ENCODE data around the gene HNRNPUL2. TPM values are rescaled to one million over a fixed set of nuclear protein-coding genes. Genes with fewer than 3 reads are reported as not detected.
"Not testable (repeated sequence)": the region's sequence is repeated elsewhere in the genome, so short reads cannot be mapped to it uniquely, and the experiment has no call there.

The HNRNPUL2 gene
- 2.8 TPM for polyA plus RNA-seq

DNA sequence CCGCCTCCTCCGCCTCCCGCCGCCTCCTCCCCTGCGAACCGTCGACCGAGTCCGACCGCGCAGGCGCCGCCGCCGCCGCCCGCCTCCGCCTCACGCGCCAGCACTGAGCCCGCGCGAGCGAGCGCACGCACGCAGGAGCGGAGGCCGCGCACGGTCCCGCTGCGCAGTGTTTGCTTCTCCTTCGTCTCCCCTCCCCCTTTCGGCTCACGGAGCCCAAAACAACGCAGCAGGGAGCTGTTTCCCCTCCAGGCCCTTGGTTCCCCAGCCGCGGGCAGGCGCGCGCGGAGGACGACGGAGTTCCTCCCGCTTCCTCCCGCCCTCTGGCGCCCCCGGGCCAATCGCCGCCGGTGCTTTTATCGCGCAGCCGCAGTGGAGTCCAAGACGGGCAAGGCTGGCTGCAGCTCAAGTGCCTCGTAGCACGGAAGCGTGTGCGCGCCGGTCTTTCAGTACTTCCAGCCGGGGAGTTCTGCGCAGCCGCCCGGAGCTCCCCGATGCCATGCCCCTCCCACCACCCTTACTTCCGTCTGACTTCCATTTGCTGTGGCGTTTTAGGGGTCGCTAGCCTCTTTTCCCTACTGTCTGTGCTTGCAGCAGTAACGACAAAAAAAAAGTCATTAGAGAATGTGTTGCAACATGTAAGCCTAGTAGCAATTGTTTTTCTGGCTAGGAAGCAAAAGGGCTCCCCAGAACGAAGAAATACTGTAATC is at the start of gene HNRNPUL2:
Gene HNRNPUL2 (minus strand): TSS at position 293 of the 707 bp plus-strand sequence. CDS start 301 bp downstream, outside the sequence.
- peaks cover 5% of the 10 kb centered on the region for H3K36me3 Mint-ChIP-seq
- peak within 1 kb of the TSS; percentile 97 to 100 (median 100) for H3K4me3 Mint-ChIP-seq
- H3K27me3 Mint-ChIP-seq: no peaks in the 10 kb centered on the region
- peak within 1 kb of the TSS; percentile 99 for H3K27ac Mint-ChIP-seq
- H3K9me3 Mint-ChIP-seq: no peaks in the 10 kb centered on the region
- H3K4me1 Mint-ChIP-seq: peaks cover 25 to 33% (median 30%) of the 10 kb centered on the region in 3 donors

- peaks cover 3% of the 10 kb centered on the region for H3K36me3 Mint-ChIP-seq
- H3K9me3 Mint-ChIP-seq: no peaks in the 10 kb centered on the region
- H3K4me1 Mint-ChIP-seq: peaks cover 6 to 9% (median 8%) of the 10 kb centered on the region in 3 donors
- H3K27me3 Mint-ChIP-seq: no peaks in the 10 kb centered on the region
- no peak overlapping the region for H3K4me3 Mint-ChIP-seq
- peak overlapping the region in 1 of 3 donors; percentile 46 for H3K27ac Mint-ChIP-seq
Observed at GRCh38 chr11:62775646-62776045, 48.4 kb upstream of the HNRNPUL2 start.

- Mint-ChIP-seq H3K4me1 (peaks cover 13 to 21% (median 15%) of the 10 kb centered on the region in 3 donors), H3K9me3 (no peaks in the 10 kb centered on the region), H3K27ac (peak overlapping the region in 1 of 3 donors; percentile 70), H3K36me3 (peaks cover 3% of the 10 kb centered on the region), H3K4me3 (peak overlapping the region in 1 of 4 donors; percentile 53), H3K27me3 (no peaks in the 10 kb centered on the region)
Observed at GRCh38 chr11:62774407-62774806, 47.1 kb upstream of the HNRNPUL2 start.

GRCh38 chr11:62771144-62772021 is 44.1 kb upstream of the HNRNPUL2 start, which contains the start of gene TAF6L:
Gene TAF6L, plus strand, starts transcription at chr11:62771396. Its CDS starts 4,388 bp downstream, at chr11:62775784.
- Mint-ChIP-seq H3K9me3 (no peaks in the 10 kb centered on the region), H3K36me3 (peaks cover 3% of the 10 kb centered on the region), H3K27ac (peak within 1 kb of the TSS; percentile 96), H3K27me3 (no peaks in the 10 kb centered on the region), H3K4me1 (peaks cover 14 to 22% (median 16%) of the 10 kb centered on the region in 3 donors), H3K4me3 (peak within 1 kb of the TSS; percentile 90 to 99 (median 98))

GRCh38 chr11:62770778-62771143 is 43.5 kb upstream of the HNRNPUL2 start:
- peak overlapping the region; percentile 96 for H3K27ac Mint-ChIP-seq
- H3K36me3 Mint-ChIP-seq: peaks cover 1% of the 10 kb centered on the region
- no peaks in the 10 kb centered on the region for H3K27me3 Mint-ChIP-seq
- H3K4me1 Mint-ChIP-seq: peaks cover 14 to 22% (median 16%) of the 10 kb centered on the region in 3 donors
- H3K9me3 Mint-ChIP-seq: no peaks in the 10 kb centered on the region
- peak overlapping the region; percentile 90 to 99 (median 98) for H3K4me3 Mint-ChIP-seq

GRCh38 chr11:62760867-62761227 is 33.6 kb upstream of the HNRNPUL2 start:
- H3K27me3 Mint-ChIP-seq, H3K9me3 Mint-ChIP-seq, H3K36me3 Mint-ChIP-seq: not testable (repeated sequence)
- H3K27ac Mint-ChIP-seq: peak overlapping the region in 2 of 3 donors; percentile 81 to 96
- H3K4me3 Mint-ChIP-seq: peak overlapping the region; percentile 89 to 100 (median 97)
- peaks cover 8 to 12% (median 9%) of the 10 kb centered on the region in 3 donors for H3K4me1 Mint-ChIP-seq

GRCh38 chr11:62757846-62758788 is 30.9 kb upstream of the HNRNPUL2 start:
- H3K27me3 Mint-ChIP-seq: no peaks in the 10 kb centered on the region
- H3K27ac Mint-ChIP-seq: no peak overlapping the region
- H3K36me3 Mint-ChIP-seq: peaks cover 2% of the 10 kb centered on the region
- H3K4me1 Mint-ChIP-seq: peaks cover 9 to 18% (median 17%) of the 10 kb centered on the region in 3 donors
- H3K9me3 Mint-ChIP-seq: no peaks in the 10 kb centered on the region
- H3K4me3 Mint-ChIP-seq: peak overlapping the region in 1 of 4 donors; percentile 44

GRCh38 chr11:62755086-62755615 is 27.9 kb upstream of the HNRNPUL2 start:
- Mint-ChIP-seq H3K27ac (peak overlapping the region in 2 of 3 donors; percentile 33 to 52), H3K27me3 (no peaks in the 10 kb centered on the region), H3K4me3 (peak overlapping the region; percentile 63 to 100 (median 74)), H3K4me1 (peaks cover 0 to 17% (median 9%) of the 10 kb centered on the region in 3 donors), H3K9me3 (no peaks in the 10 kb centered on the region), H3K36me3 (no peaks in the 10 kb centered on the region)

DNA sequence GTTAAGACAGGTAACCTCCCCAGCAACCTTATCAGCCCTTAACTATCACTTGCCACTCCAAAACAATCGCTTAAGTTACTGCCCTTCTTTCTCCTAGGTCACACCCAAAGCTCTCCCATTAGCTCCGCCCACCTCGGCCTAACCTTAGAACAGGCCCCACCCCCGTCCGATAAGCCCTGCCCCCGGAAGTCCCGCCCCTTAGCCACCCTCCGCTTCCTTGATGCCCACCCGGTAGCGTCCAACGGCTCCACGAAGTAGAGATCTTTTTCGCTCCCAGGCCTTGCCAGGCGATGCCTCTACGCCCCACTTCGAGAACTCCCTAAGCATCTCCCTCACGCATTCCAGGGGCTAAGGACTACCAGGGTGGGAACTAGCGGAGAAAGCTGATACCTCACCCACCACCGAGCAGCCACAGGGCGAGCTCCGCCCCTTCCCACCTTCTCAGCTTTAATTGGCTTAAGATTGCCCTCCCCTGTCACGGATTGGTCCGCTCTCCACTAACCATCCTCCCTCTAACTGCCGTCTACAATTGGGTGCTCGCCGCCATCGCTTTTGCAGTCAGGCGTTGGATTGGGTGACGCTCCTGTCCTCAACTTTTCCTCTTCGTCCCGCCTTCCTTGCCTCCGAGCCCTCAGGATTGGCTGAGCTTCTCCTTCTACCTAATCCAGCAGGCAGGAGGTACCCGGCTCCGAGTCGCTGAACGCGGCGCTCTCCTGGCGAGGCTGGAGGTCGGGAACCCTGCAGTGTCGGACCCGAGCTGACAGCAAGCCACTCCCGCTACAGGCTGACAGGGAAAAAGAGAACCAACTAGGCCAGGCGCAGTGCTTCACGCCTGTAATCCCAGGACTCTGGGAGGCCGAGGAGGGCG is 26.7 kb upstream of the HNRNPUL2 start, which contains the start of gene ZBTB3:
Gene ZBTB3 (minus strand): TSS at position 425 of the 868 bp plus-strand sequence. CDS start 496 bp downstream, outside the sequence.
- H3K4me3 Mint-ChIP-seq: peak within 1 kb of the TSS; percentile 84 to 100 (median 100)
- peak within 1 kb of the TSS; percentile 82 to 99 (median 98) for H3K27ac Mint-ChIP-seq
- H3K27me3 Mint-ChIP-seq: no peaks in the 10 kb centered on the region
- H3K4me1 Mint-ChIP-seq: peaks cover 4 to 21% (median 9%) of the 10 kb centered on the region in 3 donors
- H3K9me3 Mint-ChIP-seq: no peaks in the 10 kb centered on the region
- no peaks in the 10 kb centered on the region for H3K36me3 Mint-ChIP-seq

DNA sequence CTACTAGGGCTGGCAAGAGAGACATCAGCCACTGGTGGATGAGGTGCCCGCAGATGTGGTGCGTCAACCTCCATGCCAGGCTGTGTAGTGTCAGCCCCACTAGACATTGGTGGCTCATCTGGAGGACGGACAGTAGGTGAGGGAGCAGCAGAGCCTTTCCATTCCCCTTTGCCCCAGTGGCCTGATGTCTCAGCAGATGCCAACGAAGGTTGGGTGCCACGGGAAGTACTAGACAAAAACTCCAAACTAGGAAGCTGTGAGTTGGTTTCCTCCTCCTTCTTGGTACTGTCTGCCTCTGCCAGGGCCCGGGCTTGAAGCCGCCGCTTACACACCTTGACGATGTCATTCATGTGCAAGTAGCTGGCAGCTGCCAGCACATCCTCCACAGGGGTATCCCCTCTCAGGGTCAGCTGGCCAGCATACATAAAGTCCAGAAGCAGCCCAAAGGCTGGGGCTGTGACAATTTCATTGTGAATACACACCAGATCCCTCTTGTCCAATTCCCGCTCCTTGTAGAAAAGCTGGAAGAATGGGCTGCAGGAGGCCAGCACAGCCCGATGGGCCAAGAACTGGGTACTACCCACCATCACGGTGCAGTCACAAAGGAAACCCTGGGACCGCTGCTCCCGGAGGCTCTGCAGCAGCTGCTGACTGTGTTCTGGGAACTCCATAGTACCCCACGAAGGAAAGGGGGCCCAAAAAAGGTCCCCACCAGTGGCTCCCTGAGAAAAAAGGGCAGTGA is 25.9 kb upstream of the HNRNPUL2 start:
- H3K4me1 Mint-ChIP-seq: peaks cover 5 to 23% (median 12%) of the 10 kb centered on the region in 3 donors
- H3K4me3 Mint-ChIP-seq: peak overlapping the region; percentile 84 to 100 (median 100)
- H3K36me3 Mint-ChIP-seq: no peaks in the 10 kb centered on the region
- no peaks in the 10 kb centered on the region for H3K9me3 Mint-ChIP-seq
- H3K27me3 Mint-ChIP-seq: no peaks in the 10 kb centered on the region
- H3K27ac Mint-ChIP-seq: peak overlapping the region; percentile 82 to 99 (median 98)

- no peaks in the 10 kb centered on the region for H3K27me3 Mint-ChIP-seq
- no peak overlapping the region for H3K27ac Mint-ChIP-seq
- H3K36me3 Mint-ChIP-seq: no peaks in the 10 kb centered on the region
- no peaks in the 10 kb centered on the region for H3K9me3 Mint-ChIP-seq
- peak overlapping the region in 1 of 4 donors; percentile 8 for H3K4me3 Mint-ChIP-seq
- H3K4me1 Mint-ChIP-seq: peaks cover 5 to 28% (median 12%) of the 10 kb centered on the region in 3 donors
Observed at GRCh38 chr11:62752177-62752785, 25.0 kb upstream of the HNRNPUL2 start.

- not testable (repeated sequence) for H3K27me3 Mint-ChIP-seq, H3K9me3 Mint-ChIP-seq, H3K36me3 Mint-ChIP-seq, H3K4me3 Mint-ChIP-seq
- H3K27ac Mint-ChIP-seq: peak overlapping the region in 1 of 3 donors; percentile 53
- peaks cover 5 to 26% (median 12%) of the 10 kb centered on the region in 3 donors for H3K4me1 Mint-ChIP-seq
Observed at GRCh38 chr11:62749931-62750330, 22.7 kb upstream of the HNRNPUL2 start.
